Measurements from ENCODE around the gene MIF4GD. TPM values are rescaled to one million over a fixed set of nuclear protein-coding genes. Genes with fewer than 3 reads are reported as not detected.

MIF4GD gene
- total and polyA plus RNA-seq, 10 of the 15 experiments (the other 5 are each of a cell fraction or from before 2014, with no cell fraction given): 22.8 to 96.2 (median 60.1) TPM

- TF ChIP-seq PRDM15 (CRISPR knock-in tag; IDR thresholded peaks at IDR 0.05): no peak
- TF ChIP-seq ZBTB33 (IDR thresholded peaks at IDR 0.05): no peak; the same call in 1 of the 2 replicates
- peak; percentile 95 for TF ChIP-seq NR2F1 (conservative IDR thresholded peaks at IDR 0.05)
- TF ChIP-seq IRF5 (IDR thresholded peaks at IDR 0.05; ENCODE audit: borderline replicate concordance): no peak
- peak in 1 of 2 experiments; percentile 46; a peak in 1 of 4 replicates for TF ChIP-seq SRF (IDR thresholded peaks at IDR 0.05; ENCODE audit: low read depth in 2 of 2, low read length in 2 of 2)
- 0 out of 2 replicates have a peak, but pooled peaks have one; percentile 29 for TF ChIP-seq ZSCAN29 (IDR thresholded peaks at IDR 0.05)
- TF ChIP-seq USF2 (IDR thresholded peaks at IDR 0.05; ENCODE audit: borderline replicate concordance, low read depth, low read length): no peak; the same call in 1 of the 2 replicates
- TF ChIP-seq EGR1 (IDR thresholded peaks at IDR 0.05; ENCODE audit: borderline replicate concordance in 1 of 2, low read depth in 2 of 2, low read length in 2 of 2): no peak
- TF ChIP-seq SUPT20H (IDR thresholded peaks at IDR 0.05; ENCODE audit: borderline replicate concordance, control insufficient read depth, low read depth, low read length): no peak
- peak; percentile 96 for TF ChIP-seq POLR2AphosphoS5 (IDR thresholded peaks at IDR 0.05; ENCODE audit: low read length)
- 0 out of 2 replicates have a peak, but pooled peaks have one; percentile 13 for TF ChIP-seq NRF1 (conservative IDR thresholded peaks at IDR 0.05; ENCODE audit: low read depth, low read length)
- peak; percentile 95 for TF ChIP-seq PBX3 (IDR thresholded peaks at IDR 0.05; ENCODE audit: insufficient replicate concordance, low read depth, low read length)
- no peak for TF ChIP-seq ZZZ3 (IDR thresholded peaks at IDR 0.05; ENCODE audit: control insufficient read depth, insufficient read length, low read depth)
- TF ChIP-seq RELA (IDR thresholded peaks at IDR 0.05; ENCODE audit: borderline replicate concordance, partially characterized antibody): no peak
- TF ChIP-seq SUZ12 (IDR thresholded peaks at IDR 0.05; ENCODE audit: unreplicated experiment): no peak
- TF ChIP-seq PML (IDR thresholded peaks at IDR 0.05; ENCODE audit: low read length): peak; percentile 66
- TF ChIP-seq TBL1XR1 (IDR thresholded peaks at IDR 0.05; ENCODE audit: low read depth, low read length): peak; percentile 32; the same call in 1 of the 2 replicates
- peak; percentile 85 for TF ChIP-seq RUNX3 (IDR thresholded peaks at IDR 0.05; ENCODE audit: low read length)
- TF ChIP-seq NFIC (IDR thresholded peaks at IDR 0.05; ENCODE audit: low read depth, low read length): no peak
- TF ChIP-seq BRCA1 (IDR thresholded peaks at IDR 0.05; ENCODE audit: low read depth, low read length): no peak
Observed at GRCh38 chr17:75289115-75289831, 18.2 kb upstream of the MIF4GD start, which contains the start of gene SLC25A19 (continued).
